HepG2 (cell line): ENCODE results near the gene TMEM62. TPM values are rescaled to one million over a fixed set of nuclear protein-coding genes. Genes with fewer than 3 reads are reported as not detected.

Source experiments
- BATF2 ChIP-seq: sonication (generic); formaldehyde crosslinking; IDR thresholded peaks from 2 replicates; pipeline ENCODE4 v1.8.0; 2022; ENCODE audit warnings: mild to moderate bottlenecking, missing genetic modification reagents, moderate library complexity
- CC2D1A ChIP-seq: sonication (generic); formaldehyde crosslinking; IDR thresholded peaks from 2 replicates; pipeline ENCODE4 v1.8.1; 2023; ENCODE audit warnings: mild to moderate bottlenecking, missing genetic modification reagents
- FOSL2 ChIP-seq: sonication (generic); formaldehyde crosslinking; IDR thresholded peaks from 2 replicates; pipeline ENCODE4 v1.4.0; 2020; ENCODE audit warnings: missing genetic modification reagents
- IKZF5 ChIP-seq: IDR thresholded peaks from 2 replicates; pipeline ENCODE4 v1.6.1; 2018; ENCODE audit warnings: missing genetic modification reagents, mild to moderate bottlenecking, missing compliant biosample characterization
- NCOA2 ChIP-seq: sonication (generic); formaldehyde crosslinking; IDR thresholded peaks from 2 replicates; pipeline ENCODE4 v1.8.0; 2022; ENCODE audit warnings: inconsistent platforms
- RORA ChIP-seq: sonication (generic); formaldehyde crosslinking; IDR thresholded peaks from 2 replicates; pipeline ENCODE4 v1.5.0; 2020; ENCODE audit warnings: mild to moderate bottlenecking, missing genetic modification reagents, moderate library complexity
- SNAPC2 ChIP-seq: sonication (generic); formaldehyde crosslinking; IDR thresholded peaks from 2 replicates; pipeline ENCODE4 v1.8.1; 2022; ENCODE audit warnings: mild to moderate bottlenecking, missing genetic modification reagents
- SNRNP70 ChIP-seq: fragments of 200-400 bp; formaldehyde crosslinking; IDR thresholded peaks from 2 replicates; pipeline ENCODE4 v1.6.1; 2017; ENCODE audit warnings: mild to moderate bottlenecking, low read depth, low read length, moderate library complexity
- THAP7 ChIP-seq: sonication (generic); formaldehyde crosslinking; IDR thresholded peaks from 2 replicates; pipeline ENCODE4 v1.8.1; 2023; ENCODE audit warnings: mild to moderate bottlenecking, missing genetic modification reagents
- ZBTB3 ChIP-seq: sonication (generic); formaldehyde crosslinking; IDR thresholded peaks from 2 replicates; pipeline ENCODE4 v1.4.0; 2020; ENCODE audit warnings: low read depth, mild to moderate bottlenecking, moderate library complexity, missing genetic modification reagents, borderline replicate concordance
- ZC3H13 ChIP-seq: sonication (generic); formaldehyde crosslinking; IDR thresholded peaks from 2 replicates; pipeline ENCODE4 v1.8.1; 2023; ENCODE audit warnings: mild to moderate bottlenecking, missing genetic modification reagents, moderate library complexity
- ZFP36L2 ChIP-seq: sonication (generic); formaldehyde crosslinking; IDR thresholded peaks from 2 replicates; pipeline ENCODE4 v1.4.0; 2020; ENCODE audit warnings: missing genetic modification reagents
- ZNF232 ChIP-seq: sonication (generic); formaldehyde crosslinking; IDR thresholded peaks from 2 replicates; pipeline ENCODE4 v1.4.0; 2020; ENCODE audit warnings: missing genetic modification reagents, borderline replicate concordance
- ZNF44 ChIP-seq: sonication (generic); formaldehyde crosslinking; IDR thresholded peaks from 2 replicates; pipeline ENCODE4 v1.5.1; 2020; ENCODE audit warnings: mild to moderate bottlenecking, missing genetic modification reagents
- ZNF7 ChIP-seq: IDR thresholded peaks from 2 replicates; pipeline ENCODE4 v1.6.1; 2016; ENCODE audit warnings: missing biosample characterization, missing genetic modification reagents
- polyA plus RNA-seq, 8 experiments: library from polyadenylated mRNA; depleted of rRNA in 3 of 8; stranded (reverse) in 7 of 8; unstranded in 1 of 8; fragments of >200 nt; fragmentation: Illumina TruSeq in 4 of 8; extraction: Trizol in 4 of 8; gene quantifications; 2 replicates each; pipeline versions ENCODE4 v1.2.1 to v1.2.3, GENCODE V29; 2011 to 2016; ENCODE audit warnings: low read depth in 4 of 8, missing spikeins in 1 of 8, mixed read lengths in 1 of 8; ENCODE audit not compliant: insufficient read depth in 1 of 8
- total RNA-seq, 5 experiments: library from RNA; depleted of rRNA; stranded (reverse); fragments of >200 nt; fragmentation: Illumina TruSeq; extraction: Trizol; gene quantifications; 2 replicates each; pipeline ENCODE4 v1.2.3, GENCODE V29; 2016; ENCODE audit warnings: low read depth in 1 of 5
- TF ChIP-seq, protein P1 (sequence below): sonication (generic); formaldehyde crosslinking; IDR thresholded peaks from 2 replicates; pipeline ENCODE4 v1.4.0; 2020; ENCODE audit warnings: mild to moderate bottlenecking, low read depth, missing genetic modification reagents
- TF ChIP-seq, protein P2 (sequence below): sonication (generic); formaldehyde crosslinking; IDR thresholded peaks from 2 replicates; pipeline ENCODE4 v1.8.0; 2022; ENCODE audit warnings: missing genetic modification reagents, mild to moderate bottlenecking, borderline replicate concordance
- TF ChIP-seq, protein P3 (sequence below): sonication (generic); formaldehyde crosslinking; IDR thresholded peaks from 2 replicates; pipeline ENCODE4 v1.5.0; 2020; ENCODE audit warnings: missing genetic modification reagents, mild to moderate bottlenecking, borderline replicate concordance
- TF ChIP-seq, protein P4 (sequence below): sonication (generic); formaldehyde crosslinking; IDR thresholded peaks from 2 replicates; pipeline ENCODE4 v1.8.1; 2023; ENCODE audit warnings: missing genetic modification reagents, inconsistent platforms, borderline replicate concordance
- TF ChIP-seq, protein P5 (sequence below): sonication (generic); formaldehyde crosslinking; IDR thresholded peaks from 2 replicates; pipeline ENCODE4 v1.9.0; 2022; ENCODE audit warnings: low read depth, missing genetic modification reagents

Gene TMEM62
- total and polyA plus RNA-seq, 2 of the 13 experiments (the other 11 are each of a cell fraction or from before 2014, with no cell fraction given) = 14.2 to 20.9 TPM

GRCh38 chr15:43132830-43133429 is 456 bp upstream of the TMEM62 start (continued):
- TF ChIP-seq, protein P1, sequence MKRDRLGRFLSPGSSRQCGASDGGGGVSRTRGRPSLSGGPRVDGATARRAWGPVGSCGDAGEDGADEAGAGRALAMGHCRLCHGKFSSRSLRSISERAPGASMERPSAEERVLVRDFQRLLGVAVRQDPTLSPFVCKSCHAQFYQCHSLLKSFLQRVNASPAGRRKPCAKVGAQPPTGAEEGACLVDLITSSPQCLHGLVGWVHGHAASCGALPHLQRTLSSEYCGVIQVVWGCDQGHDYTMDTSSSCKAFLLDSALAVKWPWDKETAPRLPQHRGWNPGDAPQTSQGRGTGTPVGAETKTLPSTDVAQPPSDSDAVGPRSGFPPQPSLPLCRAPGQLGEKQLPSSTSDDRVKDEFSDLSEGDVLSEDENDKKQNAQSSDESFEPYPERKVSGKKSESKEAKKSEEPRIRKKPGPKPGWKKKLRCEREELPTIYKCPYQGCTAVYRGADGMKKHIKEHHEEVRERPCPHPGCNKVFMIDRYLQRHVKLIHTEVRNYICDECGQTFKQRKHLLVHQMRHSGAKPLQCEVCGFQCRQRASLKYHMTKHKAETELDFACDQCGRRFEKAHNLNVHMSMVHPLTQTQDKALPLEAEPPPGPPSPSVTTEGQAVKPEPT (CRISPR knock-in tag) = no peak
- TF ChIP-seq, protein P2, sequence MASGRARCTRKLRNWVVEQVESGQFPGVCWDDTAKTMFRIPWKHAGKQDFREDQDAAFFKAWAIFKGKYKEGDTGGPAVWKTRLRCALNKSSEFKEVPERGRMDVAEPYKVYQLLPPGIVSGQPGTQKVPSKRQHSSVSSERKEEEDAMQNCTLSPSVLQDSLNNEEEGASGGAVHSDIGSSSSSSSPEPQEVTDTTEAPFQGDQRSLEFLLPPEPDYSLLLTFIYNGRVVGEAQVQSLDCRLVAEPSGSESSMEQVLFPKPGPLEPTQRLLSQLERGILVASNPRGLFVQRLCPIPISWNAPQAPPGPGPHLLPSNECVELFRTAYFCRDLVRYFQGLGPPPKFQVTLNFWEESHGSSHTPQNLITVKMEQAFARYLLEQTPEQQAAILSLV = no peak
- TF ChIP-seq, protein P3, sequence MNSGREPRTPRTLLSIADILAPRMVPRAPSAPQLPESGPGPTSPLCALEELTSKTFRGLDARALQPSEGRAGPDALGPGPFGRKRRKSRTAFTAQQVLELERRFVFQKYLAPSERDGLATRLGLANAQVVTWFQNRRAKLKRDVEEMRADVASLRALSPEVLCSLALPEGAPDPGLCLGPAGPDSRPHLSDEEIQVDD (CRISPR knock-in tag) = no peak
- no peak for TF ChIP-seq IKZF5 (CRISPR knock-in tag)
- TF ChIP-seq BATF2 = no peak
- TF ChIP-seq ZC3H13 (CRISPR knock-in tag) = no peak
- TF ChIP-seq ZNF7 (CRISPR knock-in tag) = no peak
- TF ChIP-seq, protein P4, sequence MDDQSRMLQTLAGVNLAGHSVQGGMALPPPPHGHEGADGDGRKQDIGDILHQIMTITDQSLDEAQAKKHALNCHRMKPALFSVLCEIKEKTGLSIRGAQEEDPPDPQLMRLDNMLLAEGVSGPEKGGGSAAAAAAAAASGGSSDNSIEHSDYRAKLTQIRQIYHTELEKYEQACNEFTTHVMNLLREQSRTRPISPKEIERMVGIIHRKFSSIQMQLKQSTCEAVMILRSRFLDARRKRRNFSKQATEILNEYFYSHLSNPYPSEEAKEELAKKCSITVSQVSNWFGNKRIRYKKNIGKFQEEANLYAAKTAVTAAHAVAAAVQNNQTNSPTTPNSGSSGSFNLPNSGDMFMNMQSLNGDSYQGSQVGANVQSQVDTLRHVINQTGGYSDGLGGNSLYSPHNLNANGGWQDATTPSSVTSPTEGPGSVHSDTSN (CRISPR knock-in tag) = no peak
- TF ChIP-seq, protein P5, sequence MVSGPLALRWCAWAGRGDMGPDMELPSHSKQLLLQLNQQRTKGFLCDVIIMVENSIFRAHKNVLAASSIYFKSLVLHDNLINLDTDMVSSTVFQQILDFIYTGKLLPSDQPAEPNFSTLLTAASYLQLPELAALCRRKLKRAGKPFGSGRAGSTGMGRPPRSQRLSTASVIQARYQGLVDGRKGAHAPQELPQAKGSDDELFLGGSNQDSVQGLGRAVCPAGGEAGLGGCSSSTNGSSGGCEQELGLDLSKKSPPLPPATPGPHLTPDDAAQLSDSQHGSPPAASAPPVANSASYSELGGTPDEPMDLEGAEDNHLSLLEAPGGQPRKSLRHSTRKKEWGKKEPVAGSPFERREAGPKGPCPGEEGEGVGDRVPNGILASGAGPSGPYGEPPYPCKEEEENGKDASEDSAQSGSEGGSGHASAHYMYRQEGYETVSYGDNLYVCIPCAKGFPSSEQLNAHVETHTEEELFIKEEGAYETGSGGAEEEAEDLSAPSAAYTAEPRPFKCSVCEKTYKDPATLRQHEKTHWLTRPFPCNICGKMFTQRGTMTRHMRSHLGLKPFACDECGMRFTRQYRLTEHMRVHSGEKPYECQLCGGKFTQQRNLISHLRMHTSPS (CRISPR knock-in tag) = no peak
- TF ChIP-seq ZFP36L2 = no peak
- TF ChIP-seq NCOA2 (CRISPR knock-in tag) = no peak
- no peak for TF ChIP-seq FOSL2 (CRISPR knock-in tag)
- no peak for TF ChIP-seq SNRNP70
- no peak for TF ChIP-seq CC2D1A
- no peak for TF ChIP-seq ZNF44 (CRISPR knock-in tag)
- no peak for TF ChIP-seq RORA (CRISPR knock-in tag)
- TF ChIP-seq THAP7 (CRISPR knock-in tag) = 0 out of 2 replicates have a peak, but pooled peaks have one; percentile 1
- no peak; the same call in 1 of the 2 replicates for TF ChIP-seq ZNF232 (CRISPR knock-in tag)
- TF ChIP-seq ZBTB3 (CRISPR knock-in tag) = no peak
- TF ChIP-seq SNAPC2 (CRISPR knock-in tag) = no peak; the same call in 1 of the 2 replicates
